ENCODE measurements around the gene CDC42BPA. TPM values are rescaled to one million over a fixed set of nuclear protein-coding genes. Genes with fewer than 3 reads are reported as not detected.

CDC42BPA gene
- polyA plus RNA-seq, 3 donors: 0.20 to 0.45 (median 0.39) TPM

DNA sequence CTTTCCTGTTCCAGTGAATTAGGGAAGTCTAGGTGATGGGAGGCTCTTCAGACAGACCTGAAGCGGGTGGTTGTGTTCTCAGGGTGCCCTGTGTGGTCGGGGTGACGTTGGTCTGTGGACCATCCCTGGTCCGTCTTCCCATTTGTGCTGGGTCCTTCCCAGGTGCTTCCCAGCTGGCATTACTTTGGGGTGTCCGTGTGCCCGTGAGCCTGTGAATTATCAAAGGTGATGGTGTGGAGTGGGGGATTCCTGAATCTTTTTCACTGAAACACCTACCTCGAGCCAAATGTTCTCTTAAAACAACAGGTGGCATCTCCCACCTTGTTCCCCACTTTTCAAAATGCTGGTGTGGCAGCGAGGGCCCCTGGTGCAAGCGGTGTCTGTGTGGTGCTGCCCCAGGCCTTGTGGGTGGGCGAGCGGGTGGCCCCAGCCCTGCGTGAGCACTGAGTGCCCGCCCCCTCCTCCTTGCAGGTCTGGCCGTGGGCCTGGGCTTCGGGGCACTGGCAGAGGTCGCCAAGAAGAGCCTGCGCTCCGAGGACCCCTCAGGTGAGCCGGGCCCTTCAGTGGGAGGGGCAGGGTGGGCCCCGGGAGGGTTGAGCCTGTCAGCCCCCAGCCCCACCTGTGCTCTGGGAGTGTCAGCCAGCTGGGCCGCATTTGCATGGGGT lies 341.2 kb downstream of the CDC42BPA start:
- Histone ChIP-seq H2AFZ (ENCODE audit: insufficient read depth, low read depth, low read length, poor library complexity, severe bottlenecking) (no peak overlapping the region), H3K27ac (ENCODE audit: low read depth in 1 of 2, low read length in 2 of 2) (no peak overlapping the region), H3K4me1 (ENCODE audit: control insufficient read depth in 1 of 2, insufficient read depth in 2 of 2, low read length in 2 of 2) (no peaks in the 10 kb centered on the region), H3K9ac (ENCODE audit: insufficient read depth, low read length, poor library complexity, severe bottlenecking) (no peak overlapping the region), H3K9me3 (replicated peaks in 1 of 2; ENCODE audit: control insufficient read depth in 1 of 2, insufficient read depth in 1 of 2, low read length in 2 of 2) (no peaks in the 10 kb centered on the region), H3K79me2 (ENCODE audit: insufficient read depth, low read length) (peaks cover 12% of the 10 kb centered on the region), H3K27me3 (ENCODE audit: control insufficient read depth in 2 of 2, insufficient read depth in 2 of 2, low read length in 2 of 2) (no peaks in the 10 kb centered on the region), H3K4me2 (replicated peaks; ENCODE audit: extremely low read depth, low read length, poor library complexity, severe bottlenecking) (no peak overlapping the region), H4K20me1 (ENCODE audit: insufficient read depth, low read length) (peaks cover 26% of the 10 kb centered on the region), H3K36me3 (replicated peaks in 1 of 2; ENCODE audit: control insufficient read depth in 1 of 2, insufficient read depth in 2 of 2, low read length in 2 of 2) (peaks cover 50 to 71% of the 10 kb centered on the region in 2 donors), H3K4me3 (replicated peaks in 1 of 3; ENCODE audit: low read depth in 2 of 3, low read length in 3 of 3) (no peak overlapping the region)
- no peaks in the 10 kb centered on the region for H3K9me3 Mint-ChIP-seq
- H3K36me3 Mint-ChIP-seq: peaks cover 29 to 56% of the 10 kb centered on the region in 2 donors
- peak overlapping the region in 1 of 7 donors; percentile 65 for H3K27ac Mint-ChIP-seq
- TF ChIP-seq, protein P1, sequence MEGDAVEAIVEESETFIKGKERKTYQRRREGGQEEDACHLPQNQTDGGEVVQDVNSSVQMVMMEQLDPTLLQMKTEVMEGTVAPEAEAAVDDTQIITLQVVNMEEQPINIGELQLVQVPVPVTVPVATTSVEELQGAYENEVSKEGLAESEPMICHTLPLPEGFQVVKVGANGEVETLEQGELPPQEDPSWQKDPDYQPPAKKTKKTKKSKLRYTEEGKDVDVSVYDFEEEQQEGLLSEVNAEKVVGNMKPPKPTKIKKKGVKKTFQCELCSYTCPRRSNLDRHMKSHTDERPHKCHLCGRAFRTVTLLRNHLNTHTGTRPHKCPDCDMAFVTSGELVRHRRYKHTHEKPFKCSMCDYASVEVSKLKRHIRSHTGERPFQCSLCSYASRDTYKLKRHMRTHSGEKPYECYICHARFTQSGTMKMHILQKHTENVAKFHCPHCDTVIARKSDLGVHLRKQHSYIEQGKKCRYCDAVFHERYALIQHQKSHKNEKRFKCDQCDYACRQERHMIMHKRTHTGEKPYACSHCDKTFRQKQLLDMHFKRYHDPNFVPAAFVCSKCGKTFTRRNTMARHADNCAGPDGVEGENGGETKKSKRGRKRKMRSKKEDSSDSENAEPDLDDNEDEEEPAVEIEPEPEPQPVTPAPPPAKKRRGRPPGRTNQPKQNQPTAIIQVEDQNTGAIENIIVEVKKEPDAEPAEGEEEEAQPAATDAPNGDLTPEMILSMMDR (IDR thresholded peaks at IDR 0.05): no peak
- intact Hi-C loops (cut with micrococcal nuclease): no loop called here
- DNase-seq: no peak
- no peaks in the 10 kb centered on the region for H3K27me3 Mint-ChIP-seq (ENCODE audit: low read depth in 3 of 3)
- 95% methylated on average over 18 of the region's 21 CpGs for WGBS (ENCODE audit: insufficient coverage)
- no peak overlapping the region for H3K4me3 Mint-ChIP-seq
- peaks cover 5% of the 10 kb centered on the region for H3K4me1 Mint-ChIP-seq

DNA sequence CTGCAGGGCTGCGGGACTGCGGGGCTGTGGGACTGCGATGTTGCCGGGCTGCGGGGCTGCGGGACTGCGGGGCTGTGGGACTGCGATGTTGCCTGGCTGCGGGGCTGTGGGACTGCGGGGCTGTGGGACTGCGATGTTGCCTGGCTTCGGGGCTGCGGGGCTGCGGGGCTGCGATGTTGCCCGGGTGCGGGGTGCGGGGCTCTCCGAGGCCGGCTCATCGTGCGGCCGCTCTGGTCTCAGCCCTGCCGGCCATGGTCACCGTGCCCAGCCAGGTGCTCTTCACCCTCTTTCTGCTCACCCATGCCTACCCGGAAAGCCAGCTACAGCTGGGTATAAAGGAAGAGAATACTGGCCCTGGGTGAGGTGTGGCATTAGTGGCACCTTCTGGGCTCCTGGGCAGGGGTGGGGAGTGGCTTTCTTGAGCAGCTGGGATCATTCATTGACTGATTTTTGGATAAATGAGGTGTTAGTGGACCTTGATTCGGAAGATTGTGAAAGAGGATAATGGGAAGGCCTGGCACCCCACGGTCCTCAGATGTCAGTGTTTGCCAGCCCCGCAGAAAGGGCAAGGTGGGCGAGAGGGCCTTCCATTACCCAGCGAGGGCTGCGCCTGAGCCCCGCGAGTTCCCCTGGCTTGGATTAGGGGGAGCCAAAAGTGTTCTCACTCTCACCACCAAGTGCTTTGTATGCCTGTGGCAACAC lies 341.9 kb downstream of the CDC42BPA start:
- H3K9me3 ChIP-seq (replicated peaks in 1 of 2; ENCODE audit: control insufficient read depth in 1 of 2, insufficient read depth in 1 of 2, low read length in 2 of 2): peaks cover under 1 to 4% of the 10 kb centered on the region in 2 donors
- no peak overlapping the region for H3K27ac ChIP-seq (ENCODE audit: low read depth in 1 of 2, low read length in 2 of 2)
- Mint-ChIP-seq H3K4me3 (no peak overlapping the region), H3K27ac (peak overlapping the region in 1 of 7 donors; percentile 65), H3K4me1 (peaks cover 10% of the 10 kb centered on the region), H3K9me3 (peaks cover 0 to 4% (median 3%) of the 10 kb centered on the region in 7 donors), H3K36me3 (peaks cover 31 to 58% of the 10 kb centered on the region in 2 donors), H3K27me3 (ENCODE audit: low read depth in 3 of 3) (no peaks in the 10 kb centered on the region)
- no peak overlapping the region for H3K9ac ChIP-seq (ENCODE audit: insufficient read depth, low read length, poor library complexity, severe bottlenecking)
- H3K79me2 ChIP-seq (ENCODE audit: insufficient read depth, low read length): peaks cover 12% of the 10 kb centered on the region
- no peak overlapping the region for H3K4me2 ChIP-seq (replicated peaks; ENCODE audit: extremely low read depth, low read length, poor library complexity, severe bottlenecking)
- DNase-seq: no peak
- no peak overlapping the region for H2AFZ ChIP-seq (ENCODE audit: insufficient read depth, low read depth, low read length, poor library complexity, severe bottlenecking)
- intact Hi-C loops (cut with micrococcal nuclease): no loop called here
- H3K4me3 ChIP-seq (replicated peaks in 1 of 3; ENCODE audit: low read depth in 2 of 3, low read length in 3 of 3): no peak overlapping the region
- peaks cover 45 to 70% of the 10 kb centered on the region in 2 donors for H3K36me3 ChIP-seq (replicated peaks in 1 of 2; ENCODE audit: control insufficient read depth in 1 of 2, insufficient read depth in 2 of 2, low read length in 2 of 2)
- TF ChIP-seq, protein P1 (IDR thresholded peaks at IDR 0.05): no peak
- WGBS (ENCODE audit: insufficient coverage): 100% methylated on average over 13 of the region's 34 CpGs
- H4K20me1 ChIP-seq (ENCODE audit: insufficient read depth, low read length): peaks cover 26% of the 10 kb centered on the region
- no peaks in the 10 kb centered on the region for H3K4me1 ChIP-seq (ENCODE audit: control insufficient read depth in 1 of 2, insufficient read depth in 2 of 2, low read length in 2 of 2)
- no peaks in the 10 kb centered on the region for H3K27me3 ChIP-seq (ENCODE audit: control insufficient read depth in 2 of 2, insufficient read depth in 2 of 2, low read length in 2 of 2)
